Astrocyte of the spinal cord (primary cell): ENCODE results near the gene PRKCE.

Source experiments
- DNase-seq: peaks from one replicate; pipeline ENCODE4 v3.0.0; 2011; ENCODE audit warnings: low read depth, low spot score
- H3K4me3 ChIP-seq: 2 replicates; pipeline ENCODE4 v1.5.1; 2011; ENCODE audit warnings: low read depth, mild to moderate bottlenecking, low read length, moderate library complexity
- CTCF ChIP-seq: IDR thresholded peaks from 2 replicates; pipeline ENCODE4 v1.5.1; 2012; ENCODE audit warnings: low read depth, mild to moderate bottlenecking, low read length, inconsistent platforms
- in situ Hi-C: cut with HindIII; loops from 2 replicates; pipeline ENCODE4 v1.10.0; 2017; ENCODE audit warnings: low sequenced_read_pairs

The PRKCE gene

GRCh38 chr2:45793305-45793962, 142.0 kb downstream of the PRKCE start:
- in situ Hi-C loops: no loop called here
- no peak overlapping the region for H3K4me3 ChIP-seq
- no peak for TF ChIP-seq CTCF
- DNase-seq: no peak

GRCh38 chr2:45794134-45794617, 142.7 kb downstream of the PRKCE start:
- in situ Hi-C loops: no loop called here
- H3K4me3 ChIP-seq: no peak overlapping the region
- no peak for DNase-seq
- TF ChIP-seq CTCF: no peak

GRCh38 chr2:45796500-45796899, 145.0 kb downstream of the PRKCE start:
- H3K4me3 ChIP-seq: no peak overlapping the region
- in situ Hi-C loops: no loop called here
- DNase-seq: no peak
- TF ChIP-seq CTCF: no peak

GRCh38 chr2:45797451-45798230, 146.2 kb downstream of the PRKCE start:
- H3K4me3 ChIP-seq: no peak overlapping the region
- TF ChIP-seq CTCF: no peak
- in situ Hi-C loops: no loop called here
- no peak for DNase-seq

GRCh38 chr2:45799679-45800381, 148.4 kb downstream of the PRKCE start:
- no peak overlapping the region for H3K4me3 ChIP-seq
- DNase-seq: no peak
- no peak for TF ChIP-seq CTCF
- in situ Hi-C loops: no loop called here

- no peak for TF ChIP-seq CTCF
- no peak overlapping the region for H3K4me3 ChIP-seq
- no peak for DNase-seq
- in situ Hi-C loops: no loop called here
Observed at GRCh38 chr2:45802499-45803138, 151.1 kb downstream of the PRKCE start.
